HCT116 (cell line): ENCODE results near the gene CAPZB. TPM values are rescaled to one million over a fixed set of nuclear protein-coding genes. Genes with fewer than 3 reads are reported as not detected.

Source experiments
- ATAC-seq: fragments of 200-7000 bp; cut with Tn5 transposase; 2 replicates; pipeline ENCODE4 v1.9.1; 2020; ENCODE audit warnings: mild to moderate bottlenecking, moderate library complexity
- BruUV-seq: library from RNA; stranded (reverse); fragments of 400-500 nt; replicated peaks from 2 replicates; lab custom pipeline; 2021; lab: Mats Ljungman, UMichigan
- CTCF ChIA-PET: fragments of 300-600 bp; sonication (Branson Sonifier 250); formaldehyde crosslinking; loops from one replicate; lab custom pipeline; 2021; ENCODE audit warnings: antibody characterized with exemption; lab: Charles Lee
- POLR2A ChIA-PET: fragments of 300-600, 350-600 bp; sonication (Branson Sonifier 250); formaldehyde crosslinking; loops from one replicate; lab custom pipeline; 2021; ENCODE audit warnings: antibody characterized with exemption; lab: Charles Lee
- RAD21 ChIA-PET, 2 experiments: fragments of 300-600 bp; sonication (Branson Sonifier 250); formaldehyde crosslinking; loops; one replicate each; lab custom pipeline; 2023; ENCODE audit warnings: low total read pairs in 2 of 2; ENCODE audit not compliant: uncharacterized antibody in 2 of 2, unreplicated experiment in 2 of 2, low non-redundant PET in 1 of 2; lab: Charles Lee
- DNase-seq: peaks from one replicate; pipeline ENCODE4 v3.0.0-alpha.2; 2010; ENCODE audit warnings: low read depth, low spot score
- H2AFZ ChIP-seq: fragments of 200-600 bp; shearing (Covaris generic), sonication (generic); 2 replicates; pipeline ENCODE4 v1.6.1; 2017; ENCODE audit warnings: low read depth, mixed run types, mixed read lengths, antibody characterized with exemption, low read length; ENCODE audit not compliant: poor library complexity, severe bottlenecking
- H3K27ac ChIP-seq: 2 replicates; pipeline ENCODE4 v1.5.1; 2012; ENCODE audit warnings: low read depth, low read length
- H3K27me3 ChIP-seq: fragments of 200-600 bp; sonication (generic); 2 replicates; pipeline ENCODE4 v1.6.1; 2016; ENCODE audit warnings: mixed run types, low read length, mixed read lengths; ENCODE audit not compliant: insufficient read depth
- H3K36me3 ChIP-seq, 2 experiments: fragments of 200-500 bp in 1 of 2; fragments of 200-600 bp in 1 of 2; sonication (Bioruptor generic) in 1 of 2; sonication (generic) in 1 of 2; 2 replicates each; pipeline versions ENCODE4 v1.5.1 to v1.6.1; 2014 to 2016; ENCODE audit warnings: low read length in 2 of 2, inconsistent platforms in 1 of 2, mixed read lengths in 1 of 2, mixed run types in 1 of 2; ENCODE audit not compliant: insufficient read depth in 2 of 2, control insufficient read depth in 1 of 2
- H3K4me1 ChIP-seq, 2 experiments: fragments of 200-600 bp in 1 of 2; sonication (generic) in 1 of 2; 2 replicates each; pipeline versions ENCODE4 v1.5.1 to v1.6.1; 2012 to 2017; ENCODE audit warnings: low read length in 2 of 2, inconsistent platforms in 1 of 2, mild to moderate bottlenecking in 1 of 2, mixed read lengths in 1 of 2, mixed run types in 1 of 2, moderate library complexity in 1 of 2; ENCODE audit not compliant: insufficient read depth in 2 of 2, control insufficient read depth in 1 of 2
- H3K4me2 ChIP-seq: fragments of 200-600 bp; sonication (generic); 2 replicates; pipeline ENCODE4 v1.6.1; 2017; ENCODE audit warnings: mixed run types, low read length, mixed read lengths
- H3K4me3 ChIP-seq, 2 experiments: fragments of 200-600 bp in 1 of 2; sonication (generic) in 1 of 2; replicated peaks in 1 of 2; 2 replicates each; pipeline ENCODE4 v1.5.1; 2011 to 2016; ENCODE audit warnings: low read length in 2 of 2, control low read depth in 1 of 2, low read depth in 1 of 2, mild to moderate bottlenecking in 1 of 2, mixed read lengths in 1 of 2, mixed run types in 1 of 2
- H3K79me2 ChIP-seq: fragments of 200-600 bp; sonication (generic); 2 replicates; pipeline ENCODE4 v1.6.1; 2017; ENCODE audit warnings: mild to moderate bottlenecking, mixed run types, low read length, moderate library complexity, mixed read lengths; ENCODE audit not compliant: insufficient read depth
- H3K9ac ChIP-seq: fragments of 200-600 bp; sonication (generic); 2 replicates; pipeline ENCODE4 v1.6.1; 2016; ENCODE audit warnings: low read length, mixed read lengths
- H3K9me2 ChIP-seq: fragments of 200-600 bp; sonication (generic), shearing (Covaris generic); 2 replicates; pipeline ENCODE4 v1.6.1; 2017; ENCODE audit warnings: mixed run types, mild to moderate bottlenecking, moderate library complexity; ENCODE audit not compliant: insufficient read depth
- H3K9me3 ChIP-seq, 2 experiments: fragments of 200-500 bp in 1 of 2; fragments of 200-600 bp in 1 of 2; sonication (Bioruptor generic) in 1 of 2; sonication (generic) in 1 of 2; 2 replicates each; pipeline ENCODE4 v1.6.1; 2014 to 2017; ENCODE audit warnings: low read length in 2 of 2, mixed read lengths in 2 of 2, inconsistent platforms in 1 of 2, low read depth in 1 of 2, mild to moderate bottlenecking in 1 of 2, mixed run types in 1 of 2, moderate library complexity in 1 of 2; ENCODE audit not compliant: control insufficient read depth in 1 of 2, insufficient read depth in 1 of 2
- H4K20me1 ChIP-seq: fragments of 200-600 bp; sonication (generic), shearing (Covaris generic); 2 replicates; pipeline ENCODE4 v1.6.1; 2017; ENCODE audit warnings: mixed run types, mild to moderate bottlenecking, moderate library complexity; ENCODE audit not compliant: insufficient read depth
- CEBPB ChIP-seq: IDR thresholded peaks from 2 replicates; pipeline ENCODE4 v1.6.1; 2012; ENCODE audit warnings: low read depth
- CTCF ChIP-seq, 3 experiments: fragments of 200-600 bp in 1 of 3; sonication (generic) in 1 of 3; IDR thresholded peaks in 2 of 3; conservative IDR thresholded peaks in 1 of 3; 2 replicates each; pipeline ENCODE4 v1.5.1; 2012 to 2017; ENCODE audit warnings: low read depth in 2 of 3, low read length in 2 of 3, antibody characterized with exemption in 1 of 3, borderline replicate concordance in 1 of 3, control low read depth in 1 of 3, mild to moderate bottlenecking in 1 of 3, mixed read lengths in 1 of 3, mixed run types in 1 of 3, moderate library complexity in 1 of 3; ENCODE audit not compliant: insufficient read depth in 1 of 3
- ELF1 ChIP-seq: IDR thresholded peaks from 2 replicates; pipeline ENCODE4 v1.6.1; 2012; ENCODE audit warnings: low read depth, borderline replicate concordance
- EZH2phosphoT487 ChIP-seq: fragments of 200-600 bp; IDR thresholded peaks from 2 replicates; pipeline ENCODE4 v1.6.1; 2018; ENCODE audit warnings: antibody characterized with exemption, borderline replicate concordance
- POLR2AphosphoS5 ChIP-seq: IDR thresholded peaks from 2 replicates; pipeline ENCODE4 v1.6.1; 2011; ENCODE audit warnings: mild to moderate bottlenecking, low read depth, low read length, moderate library complexity
- SP1 ChIP-seq: IDR thresholded peaks from 2 replicates; pipeline ENCODE4 v1.6.1; 2012; ENCODE audit warnings: low read depth
- YY1 ChIP-seq: IDR thresholded peaks from 2 replicates; pipeline ENCODE4 v1.6.1; 2011; ENCODE audit warnings: low read length, low read depth, moderate library complexity, mild to moderate bottlenecking; ENCODE audit not compliant: insufficient replicate concordance; ENCODE audit errors: extremely low read depth
- intact Hi-C: fragments of 100-400 bp; cut with micrococcal nuclease; formaldehyde crosslinking; loops from 2 replicates; pipeline ENCODE4 v1.10.0; 2022
- total RNA-seq: library from RNA; stranded (reverse); gene quantifications from one replicate; pipeline ENCODE4 v1.2.1, GENCODE V29; 2021; ENCODE audit not compliant: unreplicated experiment

CAPZB gene
- total RNA-seq, 1 experiment from 2014 or later: 203 TPM

GRCh38 chr1:19330449-19331135 is 154.7 kb downstream of the CAPZB start (continued):
- TF ChIP-seq CTCF (IDR thresholded peaks at IDR 0.05 in 2 of 3, conservative IDR thresholded peaks at IDR 0.05 in 1 of 3; ENCODE audit: borderline replicate concordance in 1 of 3, insufficient read depth in 1 of 3, low read depth in 2 of 3, low read length in 2 of 3) (no peak), POLR2AphosphoS5 (no peak), YY1 (no peak), SP1 (no peak), EZH2phosphoT487 (no peak)

GRCh38 chr1:19329611-19330010 is 155.7 kb downstream of the CAPZB start:
- DNase-seq (no peak), ATAC-seq (no peak)
- no peaks in the 10 kb centered on the region for H3K9me3 ChIP-seq
- no peak overlapping the region for H2AFZ ChIP-seq
- H3K4me1 ChIP-seq: peaks cover 3 to 13% of the 10 kb centered on the region in 2 experiments
- ChIA-PET POLR2A (no interaction called here), CTCF (no interaction called here), RAD21 (no interaction called here)
- no peak overlapping the region for H3K4me2 ChIP-seq
- H3K27ac ChIP-seq: no peak overlapping the region
- no peaks in the 10 kb centered on the region for H4K20me1 ChIP-seq
- H3K4me3 ChIP-seq: no peak overlapping the region
- H3K9ac ChIP-seq: no peak overlapping the region
- no TSS peak for BruUV-seq
- no peaks in the 10 kb centered on the region for H3K27me3 ChIP-seq
- TF ChIP-seq CEBPB: no peak
- no peak for TF ChIP-seq SP1
- no peak for TF ChIP-seq EZH2phosphoT487
- TF ChIP-seq ELF1: no peak
- intact Hi-C loops: no loop called here
- H3K36me3 ChIP-seq: no peaks in the 10 kb centered on the region; a peak in 1 of 4 replicates
- H3K79me2 ChIP-seq: no peaks in the 10 kb centered on the region
- no peaks in the 10 kb centered on the region for H3K9me2 ChIP-seq
